GM23338 (cell line): ENCODE data around the gene PLD1. TPM values are rescaled to one million over a fixed set of nuclear protein-coding genes. Genes with fewer than 3 reads are reported as not detected.

ENCODE experiments used
- ATAC-seq: fragments of 200-7000 bp; cut with Tn5 transposase; 3 replicates; pipeline ENCODE4 v1.9.1; 2020
- DNase-seq: peaks from one replicate; pipeline ENCODE4 v3.0.0-alpha.2; 2015; ENCODE audit warnings: low spot score
- H2AFZ ChIP-seq: fragments of 200-600 bp; sonication (generic); 2 replicates; pipeline ENCODE4 v1.8.0; 2016; ENCODE audit warnings: antibody characterized with exemption, mild to moderate bottlenecking, moderate library complexity
- H3F3A ChIP-seq: fragments of 200-600 bp; sonication (generic); replicated peaks from 2 replicates; pipeline ENCODE4 v1.8.0; 2017; ENCODE audit warnings: antibody characterized with exemption, mixed run types, low read depth
- H3K27ac ChIP-seq: fragments of 200-600 bp; sonication (generic); 2 replicates; pipeline ENCODE4 v1.6.1; 2016; ENCODE audit warnings: low read depth
- H3K27me3 ChIP-seq: fragments of 200-600 bp; sonication (generic); 2 replicates; pipeline ENCODE4 v1.8.0; 2016; ENCODE audit warnings: mild to moderate bottlenecking, mixed run types, moderate library complexity; ENCODE audit not compliant: insufficient read depth
- H3K36me3 ChIP-seq: fragments of 200-600 bp; sonication (generic); 2 replicates; pipeline ENCODE4 v1.8.0; 2016; ENCODE audit warnings: mild to moderate bottlenecking; ENCODE audit not compliant: insufficient read depth
- H3K4me1 ChIP-seq: fragments of 200-600 bp; sonication (generic); 2 replicates; pipeline ENCODE4 v1.8.0; 2016; ENCODE audit warnings: mild to moderate bottlenecking, moderate library complexity; ENCODE audit not compliant: insufficient read depth
- H3K4me2 ChIP-seq: fragments of 200-600 bp; sonication (generic); 2 replicates; pipeline ENCODE4 v1.7.1; 2017; ENCODE audit warnings: mixed run types
- H3K4me3 ChIP-seq: fragments of 200-600 bp; sonication (generic); 2 replicates; pipeline ENCODE4 v1.6.1; 2016; ENCODE audit warnings: mixed run types
- H3K79me2 ChIP-seq: fragments of 200-600 bp; sonication (generic); replicated peaks from 2 replicates; pipeline ENCODE4 v1.8.0; 2017; ENCODE audit warnings: mild to moderate bottlenecking; ENCODE audit not compliant: insufficient read depth
- H3K9me2 ChIP-seq: fragments of 200-600 bp; sonication (generic); 2 replicates; pipeline ENCODE4 v1.8.0; 2017; ENCODE audit not compliant: insufficient read depth
- H4K20me1 ChIP-seq: fragments of 200-600 bp; sonication (generic); replicated peaks from 2 replicates; pipeline ENCODE4 v1.8.0; 2017; ENCODE audit warnings: mild to moderate bottlenecking; ENCODE audit not compliant: insufficient read depth
- H3K27ac Mint-ChIP-seq: 2 replicates; pipeline ENCODE4 v1.8.0; 2020; ENCODE audit warnings: inconsistent platforms, mild to moderate bottlenecking, moderate library complexity, mixed read lengths
- H3K27me3 Mint-ChIP-seq: 3 replicates; pipeline ENCODE4 v1.8.0; 2022; ENCODE audit warnings: low read depth, mild to moderate bottlenecking, moderate library complexity, mixed read lengths, inconsistent platforms; ENCODE audit not compliant: insufficient read depth, poor library complexity
- H3K36me3 Mint-ChIP-seq: 3 replicates; pipeline ENCODE4 v1.8.0; 2021; ENCODE audit warnings: low read depth, mild to moderate bottlenecking, inconsistent platforms, moderate library complexity, mixed read lengths
- H3K4me1 Mint-ChIP-seq: 3 replicates; pipeline ENCODE4 v1.8.0; 2020; ENCODE audit warnings: mild to moderate bottlenecking, inconsistent platforms, mixed read lengths
- H3K4me3 Mint-ChIP-seq: 3 replicates; pipeline ENCODE4 v1.8.0; 2021; ENCODE audit warnings: moderate library complexity, mild to moderate bottlenecking, inconsistent platforms, mixed read lengths
- H3K9me3 Mint-ChIP-seq: 3 replicates; pipeline ENCODE4 v1.8.0; 2020; ENCODE audit warnings: moderate library complexity, mild to moderate bottlenecking, inconsistent platforms, mixed read lengths
- CREB1 ChIP-seq: fragments of 250-450 bp; sonication (Bioruptor Pico); IDR thresholded peaks from 2 replicates; pipeline ENCODE4 v1.5.0; 2020; ENCODE audit warnings: low read depth, mild to moderate bottlenecking, moderate library complexity
- EZH2 ChIP-seq: fragments of 200-600 bp; sonication (generic); IDR thresholded peaks from one replicate; pipeline ENCODE4 v1.8.0; 2017; ENCODE audit warnings: antibody characterized with exemption, mild to moderate bottlenecking, low read depth; ENCODE audit not compliant: unreplicated experiment
- EZH2phosphoT487 ChIP-seq: fragments of 200-600 bp; sonication (generic); IDR thresholded peaks from one replicate; pipeline ENCODE4 v1.8.1; 2018; ENCODE audit warnings: antibody characterized with exemption; ENCODE audit not compliant: unreplicated experiment
- JUNB ChIP-seq: IDR thresholded peaks from one replicate; pipeline ENCODE4 v1.6.1; 2016; ENCODE audit warnings: antibody characterized with exemption; ENCODE audit not compliant: unreplicated experiment
- POLR2AphosphoS5 ChIP-seq: IDR thresholded peaks from 2 replicates; pipeline ENCODE4 v1.6.1; 2016; ENCODE audit warnings: antibody characterized with exemption, low read depth
- STAT1 ChIP-seq: IDR thresholded peaks from one replicate; pipeline ENCODE4 v1.6.1; 2016; ENCODE audit warnings: antibody characterized with exemption; ENCODE audit not compliant: unreplicated experiment
- polyA plus RNA-seq: library from polyadenylated mRNA; unstranded; fragments of >200 nt; fragmentation: Nextera tagmentation; extraction: Ambion mirVana; gene quantifications from 2 replicates; pipeline ENCODE4 v1.2.1, GENCODE V29; 2016
- total RNA-seq: library from RNA; depleted of rRNA; stranded (reverse); fragments of >200 nt; shearing (Covaris generic); gene quantifications from 2 replicates; pipeline ENCODE4 v1.2.3, GENCODE V29; 2014
- TF ChIP-seq, protein P1 (sequence below): fragments of 250-450 bp; sonication (Bioruptor Pico); IDR thresholded peaks from 2 replicates; pipeline ENCODE4 v1.5.0; 2020; ENCODE audit warnings: mild to moderate bottlenecking, moderate library complexity

Gene PLD1
- total and polyA plus RNA-seq, 2 experiments from 2014 or later: 1.4 to 2.2 TPM

- TF ChIP-seq, protein P1, sequence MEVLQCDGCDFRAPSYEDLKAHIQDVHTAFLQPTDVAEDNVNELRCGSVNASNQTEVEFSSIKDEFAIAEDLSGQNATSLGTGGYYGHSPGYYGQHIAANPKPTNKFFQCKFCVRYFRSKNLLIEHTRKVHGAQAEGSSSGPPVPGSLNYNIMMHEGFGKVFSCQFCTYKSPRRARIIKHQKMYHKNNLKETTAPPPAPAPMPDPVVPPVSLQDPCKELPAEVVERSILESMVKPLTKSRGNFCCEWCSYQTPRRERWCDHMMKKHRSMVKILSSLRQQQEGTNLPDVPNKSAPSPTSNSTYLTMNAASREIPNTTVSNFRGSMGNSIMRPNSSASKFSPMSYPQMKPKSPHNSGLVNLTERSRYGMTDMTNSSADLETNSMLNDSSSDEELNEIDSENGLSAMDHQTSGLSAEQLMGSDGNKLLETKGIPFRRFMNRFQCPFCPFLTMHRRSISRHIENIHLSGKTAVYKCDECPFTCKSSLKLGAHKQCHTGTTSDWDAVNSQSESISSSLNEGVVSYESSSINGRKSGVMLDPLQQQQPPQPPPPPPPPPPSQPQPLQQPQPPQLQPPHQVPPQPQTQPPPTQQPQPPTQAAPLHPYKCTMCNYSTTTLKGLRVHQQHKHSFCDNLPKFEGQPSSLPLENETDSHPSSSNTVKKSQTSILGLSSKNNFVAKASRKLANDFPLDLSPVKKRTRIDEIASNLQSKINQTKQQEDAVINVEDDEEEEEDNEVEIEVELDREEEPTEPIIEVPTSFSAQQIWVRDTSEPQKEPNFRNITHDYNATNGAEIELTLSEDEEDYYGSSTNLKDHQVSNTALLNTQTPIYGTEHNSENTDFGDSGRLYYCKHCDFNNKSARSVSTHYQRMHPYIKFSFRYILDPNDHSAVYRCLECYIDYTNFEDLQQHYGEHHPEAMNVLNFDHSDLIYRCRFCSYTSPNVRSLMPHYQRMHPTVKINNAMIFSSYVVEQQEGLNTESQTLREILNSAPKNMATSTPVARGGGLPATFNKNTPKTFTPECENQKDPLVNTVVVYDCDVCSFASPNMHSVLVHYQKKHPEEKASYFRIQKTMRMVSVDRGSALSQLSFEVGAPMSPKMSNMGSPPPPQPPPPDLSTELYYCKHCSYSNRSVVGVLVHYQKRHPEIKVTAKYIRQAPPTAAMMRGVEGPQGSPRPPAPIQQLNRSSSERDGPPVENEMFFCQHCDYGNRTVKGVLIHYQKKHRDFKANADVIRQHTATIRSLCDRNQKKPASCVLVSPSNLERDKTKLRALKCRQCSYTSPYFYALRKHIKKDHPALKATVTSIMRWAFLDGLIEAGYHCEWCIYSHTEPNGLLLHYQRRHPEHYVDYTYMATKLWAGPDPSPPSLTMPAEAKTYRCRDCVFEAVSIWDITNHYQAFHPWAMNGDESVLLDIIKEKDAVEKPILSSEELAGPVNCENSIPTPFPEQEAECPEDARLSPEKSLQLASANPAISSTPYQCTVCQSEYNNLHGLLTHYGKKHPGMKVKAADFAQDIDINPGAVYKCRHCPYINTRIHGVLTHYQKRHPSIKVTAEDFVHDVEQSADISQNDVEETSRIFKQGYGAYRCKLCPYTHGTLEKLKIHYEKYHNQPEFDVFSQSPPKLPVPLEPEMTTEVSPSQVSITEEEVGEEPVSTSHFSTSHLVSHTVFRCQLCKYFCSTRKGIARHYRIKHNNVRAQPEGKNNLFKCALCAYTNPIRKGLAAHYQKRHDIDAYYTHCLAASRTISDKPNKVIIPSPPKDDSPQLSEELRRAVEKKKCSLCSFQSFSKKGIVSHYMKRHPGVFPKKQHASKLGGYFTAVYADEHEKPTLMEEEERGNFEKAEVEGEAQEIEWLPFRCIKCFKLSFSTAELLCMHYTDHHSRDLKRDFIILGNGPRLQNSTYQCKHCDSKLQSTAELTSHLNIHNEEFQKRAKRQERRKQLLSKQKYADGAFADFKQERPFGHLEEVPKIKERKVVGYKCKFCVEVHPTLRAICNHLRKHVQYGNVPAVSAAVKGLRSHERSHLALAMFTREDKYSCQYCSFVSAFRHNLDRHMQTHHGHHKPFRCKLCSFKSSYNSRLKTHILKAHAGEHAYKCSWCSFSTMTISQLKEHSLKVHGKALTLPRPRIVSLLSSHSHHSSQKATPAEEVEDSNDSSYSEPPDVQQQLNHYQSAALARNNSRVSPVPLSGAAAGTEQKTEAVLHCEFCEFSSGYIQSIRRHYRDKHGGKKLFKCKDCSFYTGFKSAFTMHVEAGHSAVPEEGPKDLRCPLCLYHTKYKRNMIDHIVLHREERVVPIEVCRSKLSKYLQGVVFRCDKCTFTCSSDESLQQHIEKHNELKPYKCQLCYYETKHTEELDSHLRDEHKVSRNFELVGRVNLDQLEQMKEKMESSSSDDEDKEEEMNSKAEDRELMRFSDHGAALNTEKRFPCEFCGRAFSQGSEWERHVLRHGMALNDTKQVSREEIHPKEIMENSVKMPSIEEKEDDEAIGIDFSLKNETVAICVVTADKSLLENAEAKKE (CRISPR knock-in tag): no peak
- TF ChIP-seq JUNB: no peak
- no peak for TF ChIP-seq CREB1 (CRISPR knock-in tag)
Observed at GRCh38 chr3:171757361-171758034, 52.8 kb downstream of the PLD1 start (continued).

DNA sequence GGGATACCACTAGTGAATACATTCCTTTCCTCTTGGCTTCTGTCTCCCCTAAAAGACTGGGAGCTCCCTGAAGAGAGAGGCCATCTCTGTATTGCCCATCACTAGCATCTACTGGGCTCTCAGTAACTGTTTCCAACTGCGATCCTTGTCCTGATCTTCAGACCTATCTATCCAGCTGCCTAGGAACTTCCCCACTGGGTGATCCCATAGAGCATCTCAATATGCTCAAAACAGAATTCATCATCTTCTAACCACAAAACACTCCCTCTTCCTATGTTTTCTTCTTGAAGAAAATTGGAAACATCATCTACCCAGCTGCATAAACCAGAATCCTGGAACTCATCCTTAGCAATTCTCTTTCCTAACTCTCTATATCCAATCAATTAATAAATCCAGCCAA lies 54.6 kb downstream of the PLD1 start:
- H3K36me3 Mint-ChIP-seq: no peaks in the 10 kb centered on the region
- H3K4me2 ChIP-seq: no peak overlapping the region
- H3F3A ChIP-seq: no peaks in the 10 kb centered on the region
- H3K36me3 ChIP-seq: no peaks in the 10 kb centered on the region
- no peaks in the 10 kb centered on the region for H3K9me2 ChIP-seq
- peaks cover 5% of the 10 kb centered on the region; the same call in 1 of the 2 replicates for H3K4me1 ChIP-seq
- H3K4me3 Mint-ChIP-seq: no peak overlapping the region
- no peak overlapping the region for H2AFZ ChIP-seq
- no peaks in the 10 kb centered on the region for H4K20me1 ChIP-seq
- no peak overlapping the region for H3K27ac Mint-ChIP-seq
- no peak overlapping the region for H3K4me3 ChIP-seq
- no peaks in the 10 kb centered on the region for H3K79me2 ChIP-seq
- no peaks in the 10 kb centered on the region for H3K9me3 Mint-ChIP-seq
- H3K27me3 ChIP-seq: no peaks in the 10 kb centered on the region
- H3K27me3 Mint-ChIP-seq: peaks cover 3% of the 10 kb centered on the region
- peaks cover 5% of the 10 kb centered on the region for H3K4me1 Mint-ChIP-seq
- no peak for DNase-seq
- no peak for ATAC-seq
- no peak overlapping the region for H3K27ac ChIP-seq
- TF ChIP-seq POLR2AphosphoS5 (no peak), JUNB (no peak), CREB1 (CRISPR knock-in tag) (no peak), EZH2 (no peak), STAT1 (no peak), EZH2phosphoT487 (no peak)
- TF ChIP-seq, protein P1 (CRISPR knock-in tag): no peak
